ENCODE results near the gene EYA3.

EYA3 gene

GRCh38 chr1:28088168-28088961 is at the start of gene EYA3:
Gene EYA3 (minus strand): TSS chr1:28088610. CDS start chr1:28058026, 30,584 bp downstream.
- DNase-seq: peak; percentile 94

GRCh38 chr1:28136922-28137613 is 48.7 kb upstream of the EYA3 start:
- no peak for DNase-seq

- DNase-seq: no peak
These were observed 47.9 kb upstream of the EYA3 start for GRCh38 chr1:28136169-28136921.

GRCh38 chr1:28135371-28136168 is 47.2 kb upstream of the EYA3 start:
- no peak for DNase-seq

GRCh38 chr1:28134651-28135207 is 46.3 kb upstream of the EYA3 start:
- DNase-seq: no peak

GRCh38 chr1:28132171-28133167 is 44.1 kb upstream of the EYA3 start:
- DNase-seq: no peak

GRCh38 chr1:28130901-28131300 is 42.5 kb upstream of the EYA3 start:
- DNase-seq: no peak

- DNase-seq: no peak
These were observed 40.7 kb upstream of the EYA3 start for GRCh38 chr1:28129150-28129549.

- no peak for DNase-seq
These were observed 39.3 kb upstream of the EYA3 start for GRCh38 chr1:28127617-28128257.

GRCh38 chr1:28126783-28127490 is 38.5 kb upstream of the EYA3 start:
- no peak for DNase-seq

GRCh38 chr1:28126212-28126611 is 37.8 kb upstream of the EYA3 start:
- DNase-seq: no peak

- no peak for DNase-seq
These were observed 35.1 kb upstream of the EYA3 start for GRCh38 chr1:28123461-28123961.

GRCh38 chr1:28122183-28122582 is 33.8 kb upstream of the EYA3 start:
- DNase-seq: no peak

- no peak for DNase-seq
These were observed 31.1 kb upstream of the EYA3 start for GRCh38 chr1:28119556-28119955.

- DNase-seq: no peak
These were observed 30.4 kb upstream of the EYA3 start for GRCh38 chr1:28118640-28119307.

GRCh38 chr1:28115267-28115666 is 26.9 kb upstream of the EYA3 start:
- DNase-seq: no peak

GRCh38 chr1:28114844-28115243 is 26.4 kb upstream of the EYA3 start:
- peak; percentile 0 for DNase-seq

- no peak for DNase-seq
These were observed 24.8 kb upstream of the EYA3 start for GRCh38 chr1:28113242-28113572.

Measured in NCI-H1417 treated with DMSO at 0.1 percent for 48 hours (cell line).